T-helper 2 cell treated with Interferon-gamma antibody and Interleukin-4, amounts not matched to agents 100 ng/mL and 5 ng/mL, for 36 hours (primary cell): ENCODE data around the gene TPM4. TPM values are rescaled to one million over a fixed set of nuclear protein-coding genes. Genes with fewer than 3 reads are reported as not detected.

Experiments used
- intact Hi-C: fragments of 100-400 bp; cut with micrococcal nuclease; formaldehyde crosslinking; loops from one replicate; pipeline ENCODE4 v1.15.1; 2023
- total RNA-seq: library from RNA; stranded (reverse); gene quantifications from 2 replicates; pipeline ENCODE4 v1.2.3, GENCODE V29; 2022

TPM4 gene
- total RNA-seq, 1 donor from 2014 or later = 515 TPM

- intact Hi-C loops = no loop called here
These were observed 72.3 kb downstream of the TPM4 start for GRCh38 chr19:16148443-16149229.

Other genes with a start within 250 kb of the TPM4 start
- not detected in 2 replicates for gene CYP4F2, start 178.4 kb upstream of the TPM4 start, total RNA-seq
- gene CYP4F11, start 142.0 kb upstream of the TPM4 start, total RNA-seq = not detected in 2 replicates
- gene OR10H4, start 127.5 kb upstream of the TPM4 start, total RNA-seq = not detected in 2 replicates
- gene RAB8A, start 35.4 kb downstream of the TPM4 start, total RNA-seq = 199 and 201 TPM in 2 replicates
- gene HSH2D, start 67.2 kb downstream of the TPM4 start, total RNA-seq = 48.0 and 50.0 TPM in 2 replicates
- not detected in 2 replicates for gene CIB3, start 97.0 kb downstream of the TPM4 start, total RNA-seq
- gene FAM32A, start 108.9 kb downstream of the TPM4 start, total RNA-seq = 70.7 and 72.1 TPM in 2 replicates
- gene AP1M1, start 121.4 kb downstream of the TPM4 start, total RNA-seq = 151 and 152 TPM in 2 replicates
- gene KLF2, start 248.3 kb downstream of the TPM4 start, total RNA-seq = 216 and 219 TPM in 2 replicates